Memory B cell (primary cell): ENCODE measurements around the gene RPL29.

Experiments used
- ATAC-seq: fragments of 150-1000 bp; cut with Tn5 transposase; 2 replicates; pipeline ENCODE4 v1.10.0; 2021; ENCODE audit warnings: low read depth, mild to moderate bottlenecking, moderate library complexity
- DNase-seq, 2 donors: peaks; one replicate each; pipeline ENCODE4 v3.0.0; 2022; ENCODE audit warnings: low spot score in 2 of 2
- H3K27ac Mint-ChIP-seq: one replicate; pipeline ENCODE4 v1.8.0; 2022; ENCODE audit warnings: mild to moderate bottlenecking, moderate library complexity, mixed read lengths
- H3K27me3 Mint-ChIP-seq: one replicate; pipeline ENCODE4 v1.8.0; 2022; ENCODE audit warnings: mixed read lengths
- H3K36me3 Mint-ChIP-seq: one replicate; pipeline ENCODE4 v1.8.0; 2022; ENCODE audit warnings: mild to moderate bottlenecking, mixed read lengths
- H3K4me1 Mint-ChIP-seq: one replicate; pipeline ENCODE4 v1.8.0; 2022; ENCODE audit warnings: mixed read lengths
- H3K4me3 Mint-ChIP-seq: one replicate; pipeline ENCODE4 v1.8.0; 2022; ENCODE audit warnings: mild to moderate bottlenecking, moderate library complexity, mixed read lengths
- H3K9me3 Mint-ChIP-seq: one replicate; pipeline ENCODE4 v1.8.0; 2022; ENCODE audit warnings: mixed read lengths

Gene RPL29

GRCh38 chr3:51974963-51975851 is 20.5 kb downstream of the RPL29 start, which contains the start of gene ABHD14A:
Gene ABHD14A (plus strand): TSS chr3:51975064. CDS start chr3:51975136, 72 bp downstream.
- Mint-ChIP-seq H3K9me3 (no peaks in the 10 kb centered on the region), H3K36me3 (no peaks in the 10 kb centered on the region), H3K27me3 (no peaks in the 10 kb centered on the region), H3K4me1 (peaks cover 19% of the 10 kb centered on the region), H3K4me3 (peak within 1 kb of the TSS; percentile 100), H3K27ac (peak within 1 kb of the TSS; percentile 92)
- ATAC-seq, result peak; percentile 79
- peak; percentile 68 to 70 for DNase-seq

GRCh38 chr3:51974277-51974962 is 21.3 kb downstream of the RPL29 start:
- ATAC-seq, result peak; percentile 14
- DNase-seq, result no peak
- Mint-ChIP-seq H3K27ac (peak overlapping the region; percentile 75), H3K4me1 (peaks cover 19% of the 10 kb centered on the region), H3K9me3 (no peaks in the 10 kb centered on the region), H3K27me3 (no peaks in the 10 kb centered on the region), H3K36me3 (no peaks in the 10 kb centered on the region), H3K4me3 (peak overlapping the region; percentile 100)

GRCh38 chr3:51971350-51971749 is 24.3 kb downstream of the RPL29 start:
- DNase-seq (no peak), ATAC-seq (no peak)
- Mint-ChIP-seq H3K9me3 (no peaks in the 10 kb centered on the region), H3K4me1 (peaks cover 25% of the 10 kb centered on the region), H3K27me3 (no peaks in the 10 kb centered on the region), H3K4me3 (peak overlapping the region; percentile 55), H3K27ac (no peak overlapping the region), H3K36me3 (no peaks in the 10 kb centered on the region)

GRCh38 chr3:51970606-51971300 is 24.9 kb downstream of the RPL29 start:
- no peaks in the 10 kb centered on the region for H3K9me3 Mint-ChIP-seq
- no peak overlapping the region for H3K4me3 Mint-ChIP-seq
- H3K27me3 Mint-ChIP-seq, result no peaks in the 10 kb centered on the region
- DNase-seq, result no peak
- no peaks in the 10 kb centered on the region for H3K36me3 Mint-ChIP-seq
- H3K27ac Mint-ChIP-seq, result no peak overlapping the region
- H3K4me1 Mint-ChIP-seq, result peaks cover 26% of the 10 kb centered on the region
- ATAC-seq, result no peak

- Mint-ChIP-seq H3K36me3 (no peaks in the 10 kb centered on the region), H3K27ac (no peak overlapping the region), H3K4me1 (peaks cover 27% of the 10 kb centered on the region), H3K4me3 (no peak overlapping the region), H3K9me3 (no peaks in the 10 kb centered on the region), H3K27me3 (no peaks in the 10 kb centered on the region)
- DNase-seq, result no peak
- no peak for ATAC-seq
Observed at GRCh38 chr3:51969841-51970240, 25.9 kb downstream of the RPL29 start.

- ATAC-seq (no peak), DNase-seq (no peak)
- H3K36me3 Mint-ChIP-seq, result no peaks in the 10 kb centered on the region
- H3K4me1 Mint-ChIP-seq, result peaks cover 23% of the 10 kb centered on the region
- H3K27ac Mint-ChIP-seq, result no peak overlapping the region
- H3K27me3 Mint-ChIP-seq, result no peaks in the 10 kb centered on the region
- peak overlapping the region; percentile 32 for H3K4me3 Mint-ChIP-seq
- no peaks in the 10 kb centered on the region for H3K9me3 Mint-ChIP-seq
Observed at GRCh38 chr3:51968883-51969678, 26.6 kb downstream of the RPL29 start.

- no peaks in the 10 kb centered on the region for H3K9me3 Mint-ChIP-seq
Observed at GRCh38 chr3:51968170-51968775, 27.4 kb downstream of the RPL29 start.

GRCh38 chr3:51967384-51968169 is 28.1 kb downstream of the RPL29 start, which contains the start of gene PCBP4:
Gene PCBP4 (minus strand): TSS chr3:51967454. CDS start chr3:51961240, 6,214 bp downstream.
- Mint-ChIP-seq H3K4me3 (peak within 1 kb of the TSS; percentile 96), H3K27me3 (no peaks in the 10 kb centered on the region), H3K36me3 (no peaks in the 10 kb centered on the region), H3K4me1 (peaks cover 22% of the 10 kb centered on the region), H3K9me3 (no peaks in the 10 kb centered on the region), H3K27ac (peak within 1 kb of the TSS; percentile 83)
- DNase-seq, result peak in 1 of 2 donors; percentile 38
- ATAC-seq, result peak; percentile 77

More at GRCh38 chr3:51968170-51968775, 27.4 kb downstream of the RPL29 start:
- Mint-ChIP-seq H3K4me1 (peaks cover 22% of the 10 kb centered on the region), H3K27ac (peak overlapping the region; percentile 83), H3K27me3 (no peaks in the 10 kb centered on the region), H3K36me3 (no peaks in the 10 kb centered on the region), H3K4me3 (peak overlapping the region; percentile 96)
- ATAC-seq, result no peak
- DNase-seq, result no peak

- DNase-seq (peak in 1 of 2 donors; percentile 44), ATAC-seq (peak; percentile 79)
- H3K4me3 Mint-ChIP-seq, result peak overlapping the region; percentile 86
- peaks cover 22% of the 10 kb centered on the region for H3K4me1 Mint-ChIP-seq
- no peaks in the 10 kb centered on the region for H3K36me3 Mint-ChIP-seq
- H3K27me3 Mint-ChIP-seq, result no peaks in the 10 kb centered on the region
- H3K27ac Mint-ChIP-seq, result peak overlapping the region; percentile 50
- no peaks in the 10 kb centered on the region for H3K9me3 Mint-ChIP-seq
Observed at GRCh38 chr3:51966922-51967383, 28.7 kb downstream of the RPL29 start.

GRCh38 chr3:51966486-51966885 is 29.2 kb downstream of the RPL29 start:
- no peaks in the 10 kb centered on the region for H3K9me3 Mint-ChIP-seq
- H3K4me3 Mint-ChIP-seq, result peak overlapping the region; percentile 86
- no peaks in the 10 kb centered on the region for H3K36me3 Mint-ChIP-seq
- H3K27ac Mint-ChIP-seq, result peak overlapping the region; percentile 50
- no peak for ATAC-seq
- DNase-seq, result no peak
- peaks cover 22% of the 10 kb centered on the region for H3K4me1 Mint-ChIP-seq
- no peaks in the 10 kb centered on the region for H3K27me3 Mint-ChIP-seq

GRCh38 chr3:51966016-51966415 is 29.7 kb downstream of the RPL29 start:
- no peaks in the 10 kb centered on the region for H3K36me3 Mint-ChIP-seq
- no peaks in the 10 kb centered on the region for H3K9me3 Mint-ChIP-seq
- ATAC-seq (no peak), DNase-seq (no peak)
- H3K27me3 Mint-ChIP-seq, result no peaks in the 10 kb centered on the region
- H3K27ac Mint-ChIP-seq, result peak overlapping the region; percentile 50
- H3K4me3 Mint-ChIP-seq, result peak overlapping the region; percentile 86
- peaks cover 22% of the 10 kb centered on the region for H3K4me1 Mint-ChIP-seq

GRCh38 chr3:51964521-51964920 is 31.2 kb downstream of the RPL29 start:
- H3K36me3 Mint-ChIP-seq, result no peaks in the 10 kb centered on the region
- DNase-seq (no peak), ATAC-seq (no peak)
- H3K27ac Mint-ChIP-seq, result no peak overlapping the region
- H3K9me3 Mint-ChIP-seq, result no peaks in the 10 kb centered on the region
- H3K4me1 Mint-ChIP-seq, result peaks cover 22% of the 10 kb centered on the region
- H3K27me3 Mint-ChIP-seq, result no peaks in the 10 kb centered on the region
- H3K4me3 Mint-ChIP-seq, result no peak overlapping the region
